ENCODE data around the gene MORF4L1.
"Not testable (repeated sequence)": the region's sequence is repeated elsewhere in the genome, so short reads cannot be mapped to it uniquely, and the experiment has no call there.

Gene MORF4L1

DNA sequence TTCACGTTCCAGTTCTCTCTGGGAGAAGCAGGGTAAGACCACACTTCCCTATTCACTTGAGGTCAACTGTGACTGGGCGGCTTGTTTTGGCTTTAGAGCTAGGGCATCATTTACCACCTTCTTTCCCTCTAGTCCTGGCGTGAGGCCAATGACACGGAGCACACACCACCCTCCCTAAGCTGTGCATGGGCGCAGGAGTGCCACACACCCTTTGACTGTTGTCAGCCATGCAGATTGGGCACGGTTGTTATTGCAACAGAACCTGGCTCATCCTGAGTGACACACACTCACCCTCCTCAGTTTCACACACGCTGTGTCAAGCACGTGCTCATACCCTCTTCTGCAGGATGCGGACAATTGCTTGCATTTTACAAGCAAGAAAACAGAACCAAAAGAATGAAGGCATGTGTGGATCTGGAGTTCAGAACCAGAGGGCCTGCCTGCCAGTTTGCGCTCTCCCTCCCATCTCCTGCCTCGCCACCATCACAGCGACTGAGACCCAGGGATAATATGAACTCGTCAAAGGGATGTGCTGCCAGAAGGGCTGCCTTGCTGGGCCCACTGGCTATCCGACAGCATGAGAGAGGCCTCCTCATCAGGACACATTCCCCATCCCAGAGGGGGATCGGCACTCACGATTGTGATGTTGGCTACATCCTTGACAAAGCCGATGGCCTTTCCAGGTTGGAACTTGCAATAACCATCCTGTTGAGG, 54.5 kb downstream of the MORF4L1 start:
- DNase-seq = no peak

DNA sequence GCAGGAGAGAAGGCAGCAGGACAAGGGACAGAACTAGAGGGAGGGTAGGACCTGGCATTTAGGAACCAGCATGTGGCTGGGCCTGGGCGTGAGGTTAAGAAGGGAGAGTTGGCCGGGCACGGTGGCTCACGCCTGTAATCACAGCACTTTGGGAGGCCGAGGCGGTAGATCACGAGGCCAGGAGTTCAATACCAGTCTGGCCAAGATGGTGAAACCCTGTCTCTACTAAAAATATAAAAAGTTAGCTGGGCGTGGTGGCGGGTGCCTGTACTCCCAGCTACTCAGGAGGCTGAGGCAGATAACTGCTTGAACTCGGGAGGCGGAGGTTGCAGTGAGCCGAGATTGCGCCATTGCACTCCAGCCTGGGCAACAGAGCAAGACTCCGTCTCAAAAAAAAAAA, 55.5 kb downstream of the MORF4L1 start:
- DNase-seq = not testable (repeated sequence)

DNA sequence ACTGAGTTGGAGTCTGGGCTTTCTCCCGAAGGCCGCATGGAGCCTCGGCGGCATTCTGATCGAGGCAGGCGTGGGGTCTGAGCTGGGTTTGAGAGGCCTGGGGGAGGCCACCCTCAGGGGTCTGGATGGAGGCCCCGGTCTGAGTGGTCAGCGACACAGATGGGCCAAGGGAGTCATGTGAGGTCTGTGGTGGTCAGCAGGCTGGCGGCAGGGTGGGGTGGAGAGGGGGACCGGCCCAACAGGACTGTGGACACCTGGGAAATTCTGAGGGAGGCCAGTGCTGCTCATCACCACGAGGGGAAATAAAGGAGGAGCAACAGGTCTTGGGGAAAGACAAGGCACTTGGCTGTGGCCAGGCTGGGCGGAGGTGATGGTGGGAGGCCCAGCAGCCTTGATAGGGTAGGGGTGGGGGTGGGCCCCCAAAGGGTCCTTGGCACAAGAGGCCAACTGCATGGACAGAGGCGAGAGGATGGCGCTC, 56.0 kb downstream of the MORF4L1 start:
- DNase-seq = no peak

- DNase-seq = no peak
Measured at GRCh38 chr15:78929536-78930264, 57.0 kb downstream of the MORF4L1 start.

DNA sequence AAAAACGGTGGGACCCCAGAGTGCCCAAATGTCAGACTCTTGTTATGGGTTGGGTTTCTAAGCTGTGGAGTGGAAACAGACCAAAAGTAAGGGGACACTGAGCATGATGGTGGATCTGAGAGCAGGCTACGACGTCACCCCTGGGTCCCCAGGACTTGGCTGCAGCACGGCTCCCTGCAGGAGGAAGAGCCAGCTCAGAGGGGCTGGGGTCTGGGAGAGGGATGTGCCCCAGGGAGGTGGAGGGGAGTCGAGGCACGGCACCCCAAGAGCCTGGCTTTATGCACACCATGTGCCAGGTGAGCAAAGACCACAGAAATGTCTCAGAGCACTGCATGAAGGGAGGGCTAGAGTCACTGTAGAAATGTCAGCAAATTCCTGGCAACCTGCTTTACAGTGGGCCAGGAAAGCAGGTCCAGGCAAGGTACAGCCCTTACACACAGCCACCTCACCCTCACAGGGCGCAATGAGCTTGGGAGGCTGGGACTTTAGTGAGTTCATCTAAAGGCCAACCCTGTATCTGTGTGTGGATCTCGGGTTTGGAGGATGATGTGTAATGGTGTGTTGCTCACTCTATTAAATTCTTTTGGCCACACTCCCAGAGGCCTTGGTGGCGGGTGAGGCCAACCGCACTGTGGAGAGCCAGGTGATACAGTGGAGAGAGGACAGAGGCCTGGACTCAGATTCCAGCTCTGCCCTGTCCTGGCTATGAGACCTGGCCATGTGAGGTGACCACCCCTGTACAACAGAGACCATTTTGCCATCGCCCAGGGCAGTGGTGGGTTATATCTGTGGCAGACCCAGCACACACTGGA, 58.1 kb downstream of the MORF4L1 start:
- no peak for DNase-seq

DNA sequence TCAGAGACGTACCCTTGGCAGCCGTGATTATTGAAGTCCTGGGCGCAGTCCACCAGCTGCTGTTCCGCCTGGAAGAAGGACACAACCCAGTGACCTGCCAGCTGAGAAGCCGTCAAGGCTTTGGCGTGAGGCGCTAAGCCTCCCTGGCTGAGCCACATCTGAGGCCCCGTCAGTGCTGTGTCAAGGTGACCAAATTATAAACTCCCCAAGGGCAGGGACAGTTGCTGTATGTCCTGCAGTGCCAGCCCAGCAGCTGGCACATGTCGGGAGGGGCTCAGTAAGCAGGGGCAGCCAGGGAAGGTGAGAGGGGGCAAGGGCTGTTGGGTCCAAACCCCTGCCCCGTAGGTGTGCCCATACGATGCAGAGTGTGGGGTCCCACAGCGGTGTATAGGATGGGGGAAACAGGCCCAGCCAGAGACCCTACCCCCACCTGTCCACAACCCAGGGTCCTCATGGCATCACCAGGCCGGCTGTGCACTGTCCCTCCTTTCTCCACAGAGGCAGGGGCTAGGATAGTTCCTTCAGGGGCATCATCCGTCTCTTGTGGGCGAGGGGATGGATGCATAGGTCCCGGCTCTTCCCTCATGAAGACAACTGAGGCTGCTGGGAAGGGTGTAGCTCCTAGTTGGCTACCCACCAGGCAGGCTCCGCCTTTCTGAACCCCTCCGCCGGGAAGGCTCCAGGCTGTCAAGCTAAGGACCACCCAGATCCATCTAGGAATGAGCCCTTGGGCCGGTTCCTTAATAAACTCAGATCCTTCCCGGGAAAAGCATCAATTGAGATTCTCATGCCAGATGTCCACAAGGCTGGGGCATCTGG, 59.0 kb downstream of the MORF4L1 start:
- DNase-seq = no peak

DNA sequence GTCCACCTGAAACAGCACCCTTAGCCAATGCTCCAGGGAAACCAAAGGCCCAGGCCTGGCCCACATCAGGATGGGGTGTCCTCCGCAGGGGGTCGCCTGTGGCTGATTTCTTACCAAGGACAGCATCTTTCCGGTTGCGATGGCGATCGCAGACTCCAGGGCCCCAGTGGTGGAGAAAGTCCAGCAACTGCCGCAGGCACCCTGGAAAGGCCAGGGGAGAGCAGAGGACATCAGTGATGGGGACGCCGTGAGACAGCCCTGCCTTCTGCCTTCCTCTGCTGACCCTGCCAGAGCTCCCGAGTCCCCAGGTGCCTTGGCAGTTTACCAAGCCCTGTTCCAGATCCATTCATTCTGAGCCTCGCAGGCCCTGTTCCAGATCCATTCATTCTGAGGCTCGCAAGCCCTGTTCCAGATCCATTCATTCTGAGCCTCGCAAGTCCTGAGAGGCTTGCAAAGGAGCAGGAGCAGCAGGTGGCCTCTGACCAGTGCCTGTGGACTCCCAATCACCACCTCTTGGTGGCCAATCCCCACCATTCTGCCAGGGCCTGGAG, 59.6 kb downstream of the MORF4L1 start:
- no peak for DNase-seq

DNA sequence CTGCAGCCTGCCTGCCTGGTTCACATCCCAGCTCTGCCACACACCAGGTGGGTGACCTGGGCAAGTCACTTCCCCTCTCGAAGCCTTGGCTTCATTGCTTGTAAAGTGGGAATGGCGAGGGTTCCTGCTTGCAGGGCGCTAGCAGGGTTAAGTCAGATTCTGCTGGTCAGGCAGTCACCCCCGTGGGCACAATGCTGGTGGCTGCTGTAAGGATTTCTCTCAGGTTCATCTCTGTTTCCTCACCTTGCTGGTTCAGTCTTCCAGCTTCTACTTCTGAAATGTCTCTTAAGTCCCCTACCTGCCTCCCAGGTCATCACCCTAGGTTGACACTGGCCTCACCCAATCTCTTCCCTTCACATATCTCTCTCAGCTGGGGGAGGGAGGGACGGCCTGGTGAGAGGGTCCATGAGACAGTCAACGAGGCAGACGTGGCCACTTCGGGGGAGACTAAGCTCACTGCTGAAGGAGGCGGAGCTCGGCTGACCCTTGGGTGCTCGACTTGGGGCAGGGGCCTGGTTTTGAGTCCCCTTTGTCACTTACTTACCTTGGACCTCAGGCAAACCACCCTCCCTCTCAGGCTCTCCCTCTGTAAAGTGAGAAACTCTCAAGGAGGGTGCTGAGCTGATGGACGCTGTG, 60.6 kb downstream of the MORF4L1 start:
- no peak for DNase-seq

DNA sequence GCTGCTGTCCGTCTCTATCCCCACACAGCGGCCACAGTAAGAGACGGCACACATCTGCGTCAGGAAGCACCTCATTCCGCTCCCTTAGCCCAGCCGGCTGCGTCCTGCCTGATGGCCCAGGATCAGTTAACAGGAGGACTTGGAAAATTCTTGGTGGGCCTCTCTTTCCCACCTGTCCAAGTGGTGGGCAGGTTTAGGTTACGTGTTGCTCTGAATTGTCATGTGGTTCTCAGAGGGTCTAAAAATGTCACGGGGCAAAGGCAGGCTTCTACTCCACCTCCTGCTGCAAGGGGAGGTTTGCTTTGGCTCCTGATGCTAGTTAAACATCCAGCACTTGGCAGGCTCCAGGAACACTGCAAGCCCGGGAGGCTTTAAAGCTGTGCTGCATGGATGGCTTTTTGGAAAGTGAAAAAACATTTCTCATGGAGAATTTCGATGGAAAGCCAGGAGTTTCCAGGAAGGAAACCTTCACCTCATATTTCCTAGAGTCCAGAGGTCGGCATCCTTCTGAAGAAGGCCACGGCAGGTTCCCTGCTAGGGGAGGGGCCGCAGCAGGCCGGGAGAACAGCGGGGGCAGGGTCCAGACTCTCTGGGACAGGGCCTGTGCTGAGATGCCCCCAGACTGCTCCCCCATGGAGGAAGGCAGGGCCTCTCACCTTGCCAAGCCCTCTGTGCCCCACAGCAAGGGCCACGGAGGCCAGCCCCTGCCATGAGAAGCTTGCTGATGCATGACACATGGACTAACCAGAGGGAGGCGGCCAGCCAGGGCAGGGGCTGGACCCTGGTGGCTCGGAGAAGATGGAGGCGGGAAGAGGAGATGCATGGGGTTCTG, 61.3 kb downstream of the MORF4L1 start:
- DNase-seq = no peak

DNA sequence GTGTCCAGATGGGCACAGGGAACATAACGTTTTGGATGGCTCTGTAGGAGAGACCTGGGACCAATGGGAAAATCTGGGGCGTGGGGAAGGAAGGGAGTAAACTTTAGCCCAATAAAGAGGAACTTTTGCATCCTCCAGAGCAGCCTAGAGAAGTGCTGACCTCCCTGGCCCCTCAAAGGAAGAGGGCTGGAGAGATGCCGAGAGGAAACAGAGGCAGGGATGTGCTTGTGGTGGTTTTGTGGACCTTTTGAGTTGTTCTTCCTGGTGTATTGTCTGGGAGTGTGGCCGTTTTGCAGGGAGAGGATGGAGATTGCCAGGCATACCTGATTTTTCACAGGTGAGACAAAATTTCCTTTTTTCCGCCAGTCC, 61.9 kb downstream of the MORF4L1 start:
- no peak for DNase-seq

GRCh38 chr15:78937132-78937739, 64.5 kb downstream of the MORF4L1 start:
- DNase-seq = no peak

DNA sequence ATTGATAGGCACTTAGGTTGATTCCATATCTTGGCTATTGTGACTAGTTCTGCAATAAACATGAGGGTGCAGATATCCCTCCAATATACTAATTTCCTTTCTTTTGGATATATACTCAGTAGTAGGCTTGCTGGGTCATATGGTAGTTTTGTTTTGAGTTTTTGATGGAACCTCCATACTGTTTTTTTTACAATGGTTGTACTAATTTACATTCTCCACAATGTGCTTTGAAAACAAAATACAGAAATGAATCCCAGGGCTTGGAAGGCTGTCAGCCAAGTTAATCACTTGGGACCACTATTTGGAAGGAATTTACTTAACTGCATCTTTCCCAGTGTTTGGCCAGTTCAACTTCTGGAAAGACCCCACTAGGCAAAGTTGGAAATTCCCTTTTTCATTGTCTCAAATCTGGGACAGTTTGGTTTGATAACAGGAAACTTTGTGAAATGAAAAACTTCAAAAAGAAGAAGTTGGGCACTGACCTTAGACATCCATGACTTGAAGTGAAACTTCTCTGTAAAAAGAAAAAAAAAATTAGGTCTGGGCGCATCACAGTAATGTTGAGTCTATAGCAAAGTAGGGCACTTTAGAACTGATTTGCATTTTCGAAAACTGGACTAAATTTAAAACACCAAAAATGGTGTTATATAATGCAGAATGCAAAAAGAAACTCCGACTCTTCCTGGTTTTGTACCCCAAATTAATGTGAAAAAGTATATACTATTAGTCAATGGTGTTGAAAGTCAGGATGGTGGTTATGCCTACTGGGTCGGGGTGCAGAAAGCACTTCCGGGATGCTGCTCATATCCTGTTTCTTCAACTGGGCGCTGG, 66.2 kb downstream of the MORF4L1 start:
- no peak for DNase-seq

DNA sequence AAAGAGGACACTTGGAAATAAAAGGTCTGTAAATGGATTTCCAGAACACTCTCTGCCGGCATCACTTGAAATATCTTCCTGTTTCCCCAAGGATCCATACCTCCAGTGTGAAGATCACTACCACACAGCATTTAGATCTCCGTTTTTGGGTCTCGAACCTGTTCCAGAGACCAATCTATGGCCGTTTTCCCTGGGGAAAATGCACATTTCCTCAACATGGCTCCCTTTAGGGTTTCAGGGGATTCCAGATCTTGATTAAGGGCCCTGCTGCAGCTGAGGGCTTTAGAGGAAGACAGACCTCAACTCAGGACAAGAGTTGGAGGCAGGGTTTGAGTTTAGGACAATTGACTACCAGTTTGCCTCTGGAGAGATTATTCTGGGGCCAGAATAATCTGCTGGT, 70.1 kb downstream of the MORF4L1 start:
- DNase-seq = no peak

DNA sequence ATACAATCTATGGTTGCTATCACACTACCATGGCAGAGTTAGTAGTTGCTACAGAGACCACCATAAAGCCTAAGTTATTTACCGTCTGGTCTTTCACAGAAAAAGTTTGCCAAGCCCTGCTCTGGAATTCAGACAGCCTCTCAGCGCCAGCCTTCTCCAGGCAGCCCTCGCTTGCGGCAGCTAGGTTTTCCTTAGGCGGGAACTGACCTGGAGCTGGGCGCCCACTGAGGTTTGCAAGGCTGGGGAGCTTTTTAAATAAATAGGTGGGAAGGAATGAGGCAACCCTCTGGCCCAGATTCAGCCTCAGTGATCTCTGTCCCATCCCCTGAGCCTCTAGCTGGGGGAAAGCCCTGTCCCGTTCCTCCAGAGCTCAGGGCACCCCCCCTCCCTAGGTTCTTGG, 71.0 kb downstream of the MORF4L1 start:
- DNase-seq = no peak

- DNase-seq = no peak
Measured at GRCh38 chr15:78944202-78944625, 71.5 kb downstream of the MORF4L1 start.

- no peak for DNase-seq
Measured at GRCh38 chr15:78944669-78945407, 72.1 kb downstream of the MORF4L1 start, which contains the start of gene CTSH. TSS of gene CTSH (minus strand) at chr15:78945046. CDS start at chr15:78944981, 65 bp downstream.

DNA sequence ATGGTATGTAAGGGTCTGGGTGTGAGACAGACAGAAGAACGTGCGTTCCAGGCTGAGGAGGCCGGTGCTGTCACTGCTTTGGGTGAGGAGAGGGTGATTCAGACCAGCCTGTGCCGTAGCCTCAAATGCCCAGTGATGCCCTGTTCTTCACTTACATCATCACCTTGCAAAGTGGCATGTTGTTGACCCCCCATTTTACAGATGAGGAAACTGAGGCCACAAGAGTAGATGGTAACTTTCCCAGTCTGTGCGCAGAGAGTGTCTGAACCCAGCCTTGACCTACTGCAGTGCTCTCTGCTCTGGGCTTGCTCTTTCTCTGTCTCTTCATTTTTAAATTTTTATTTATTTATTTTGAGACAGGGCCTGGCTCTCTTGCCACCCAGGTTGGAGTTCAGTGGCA, 73.8 kb downstream of the MORF4L1 start:
- DNase-seq = no peak

DNA sequence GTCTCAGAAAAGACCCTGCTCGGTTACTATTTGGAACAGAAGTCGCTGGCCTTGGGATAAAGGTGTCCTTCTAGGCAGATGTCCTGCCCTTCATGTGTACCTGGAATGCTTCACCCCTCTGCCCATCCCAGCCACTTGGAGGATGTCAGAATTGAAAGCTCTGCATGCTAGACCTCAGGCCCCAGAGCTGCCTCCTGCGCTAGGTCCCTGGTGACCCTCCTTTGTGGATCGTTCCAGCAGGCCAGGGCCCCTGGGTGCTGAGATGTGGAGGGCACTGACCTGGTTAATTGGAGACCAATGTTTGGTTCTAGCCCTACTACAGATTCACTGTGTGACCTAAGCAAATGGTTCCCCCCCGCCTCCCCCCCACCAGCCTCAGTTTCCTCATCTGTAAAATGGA, 74.8 kb downstream of the MORF4L1 start:
- no peak for DNase-seq

Measured in NCI-H2029 treated with DMSO at 0.1 percent for 48 hours (cell line).